Middle frontal gyrus (tissue), 1 donor: Measurements from ENCODE around the gene AMH.
"Not testable (repeated sequence)": the region's sequence is repeated elsewhere in the genome, so short reads cannot be mapped to it uniquely, and the experiment has no call there.

Experiments used
- DNase-seq: peaks from one replicate; pipeline ENCODE4 v3.0.0-alpha.2; 2015; ENCODE audit warnings: low spot score; ENCODE audit errors: extremely low spot score

Gene AMH

GRCh38 chr19:2269244-2270156 is 20.4 kb downstream of the AMH start:
- peak; percentile 92 for DNase-seq

GRCh38 chr19:2270157-2270422 is 21.0 kb downstream of the AMH start:
- no peak for DNase-seq

GRCh38 chr19:2270423-2271233 is 21.5 kb downstream of the AMH start:
- DNase-seq = peak; percentile 48

- no peak for DNase-seq
Measured at GRCh38 chr19:2271234-2272103, 22.3 kb downstream of the AMH start.

GRCh38 chr19:2273356-2274184 is 24.4 kb downstream of the AMH start:
- no peak for DNase-seq

- no peak for DNase-seq
Measured at GRCh38 chr19:2274185-2274711, 25.1 kb downstream of the AMH start.

- peak; percentile 78 for DNase-seq
Measured at GRCh38 chr19:2274931-2275535, 25.9 kb downstream of the AMH start.

DNA sequence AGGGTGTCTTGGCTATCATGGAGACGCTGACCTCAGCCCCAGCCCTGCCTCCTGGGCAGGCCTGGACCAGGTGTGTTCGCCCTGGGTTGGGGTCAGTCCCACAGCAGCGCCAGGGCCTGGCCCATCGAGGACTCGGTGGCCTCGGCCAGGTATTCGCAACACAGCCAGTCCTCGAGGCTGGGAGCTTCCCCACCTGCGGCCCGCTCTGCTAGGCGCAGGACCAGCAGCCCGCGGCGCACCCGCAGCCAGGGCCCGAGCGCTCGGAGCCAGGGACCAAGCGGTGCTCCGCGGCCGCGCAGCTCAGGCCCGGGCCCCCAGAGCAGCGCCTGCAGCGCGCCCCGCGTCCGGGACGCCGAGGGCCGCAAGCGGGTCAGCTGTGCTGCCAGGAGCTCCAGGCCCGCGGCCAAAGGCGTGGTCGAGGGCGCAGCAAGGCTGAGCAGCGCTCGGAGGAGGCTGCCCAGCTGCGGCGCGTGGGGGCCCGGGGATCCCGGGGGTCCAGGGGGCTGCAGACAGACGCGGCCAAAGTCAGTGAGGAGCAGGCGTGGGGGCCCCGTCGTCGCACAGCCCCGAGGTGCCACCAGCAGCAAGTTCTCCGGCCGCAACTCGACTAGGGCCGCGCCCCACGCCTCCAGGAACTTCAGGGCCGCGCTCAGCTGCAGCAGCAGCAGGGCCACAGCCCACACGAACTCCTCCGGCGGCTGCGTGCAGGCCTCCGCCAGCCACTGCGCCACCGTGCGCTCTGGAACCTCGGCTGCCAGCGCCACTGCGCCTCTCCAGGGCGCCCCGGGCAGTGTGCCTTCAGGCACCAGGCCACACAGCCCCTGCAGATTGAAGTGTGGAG is 26.7 kb downstream of the AMH start:
- no peak for DNase-seq

- DNase-seq = no peak
Measured at GRCh38 chr19:2276429-2276986, 27.4 kb downstream of the AMH start.

DNA sequence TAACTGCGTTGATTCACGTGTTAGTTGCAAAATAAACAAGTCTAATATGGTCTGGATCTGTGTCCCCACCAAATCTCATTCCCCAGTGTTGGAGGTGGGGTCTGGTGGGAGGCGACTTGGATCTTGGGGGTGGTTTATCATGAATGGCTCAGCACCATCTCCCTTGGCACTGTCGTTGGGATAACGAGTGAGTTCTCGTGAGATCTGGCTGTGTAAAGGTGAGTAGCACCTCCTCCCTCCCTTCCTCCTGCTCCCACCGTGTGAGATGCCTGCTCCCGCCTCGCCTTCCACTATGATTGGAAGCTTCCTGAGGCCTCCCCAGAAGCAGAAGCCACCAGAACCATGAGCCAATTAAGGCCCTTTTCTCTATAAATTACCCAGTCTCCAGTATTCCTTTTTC is 28.0 kb downstream of the AMH start:
- no peak for DNase-seq

- DNase-seq = no peak
Measured at GRCh38 chr19:2278459-2279158, 29.5 kb downstream of the AMH start.

DNA sequence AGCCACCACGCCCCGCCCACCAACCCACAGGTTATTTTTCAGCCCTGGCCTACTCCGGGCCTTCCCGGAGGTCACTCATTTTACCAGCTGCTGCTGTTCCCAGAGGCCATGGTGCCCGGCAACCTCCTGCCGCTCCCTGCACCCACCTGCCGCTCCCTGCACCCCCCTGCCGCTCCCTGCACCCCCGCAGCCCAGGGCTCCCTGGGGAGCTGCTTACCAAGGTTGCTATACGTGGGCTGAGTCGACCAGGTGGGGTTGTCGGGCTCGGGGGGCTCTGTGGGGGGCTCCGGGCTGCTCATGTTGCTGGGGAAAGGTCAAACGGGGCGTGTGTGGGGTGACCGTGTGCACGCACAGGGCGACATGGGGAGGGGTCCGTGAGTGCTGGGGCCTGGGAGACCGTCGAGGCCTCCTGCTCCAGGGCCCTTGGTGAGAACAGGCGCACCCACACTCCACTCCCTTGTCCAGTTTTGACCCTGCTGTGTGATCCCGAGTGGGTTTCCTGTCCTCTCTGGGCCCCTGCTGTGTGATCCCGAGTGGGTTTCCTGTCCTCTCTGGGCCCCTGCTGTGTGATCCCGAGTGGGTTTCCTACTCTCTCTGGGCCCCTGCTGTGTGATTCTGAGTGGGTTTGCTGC is 31.6 kb downstream of the AMH start:
- no peak for DNase-seq

GRCh38 chr19:2281265-2282061 is 32.3 kb downstream of the AMH start:
- not testable (repeated sequence) for DNase-seq

- no peak for DNase-seq
Measured at GRCh38 chr19:2282062-2282861, 33.1 kb downstream of the AMH start, which contains the start of gene PEAK3. Gene PEAK3 (minus strand): TSS chr19:2282175. CDS start chr19:2280931, 1,244 bp downstream.

DNA sequence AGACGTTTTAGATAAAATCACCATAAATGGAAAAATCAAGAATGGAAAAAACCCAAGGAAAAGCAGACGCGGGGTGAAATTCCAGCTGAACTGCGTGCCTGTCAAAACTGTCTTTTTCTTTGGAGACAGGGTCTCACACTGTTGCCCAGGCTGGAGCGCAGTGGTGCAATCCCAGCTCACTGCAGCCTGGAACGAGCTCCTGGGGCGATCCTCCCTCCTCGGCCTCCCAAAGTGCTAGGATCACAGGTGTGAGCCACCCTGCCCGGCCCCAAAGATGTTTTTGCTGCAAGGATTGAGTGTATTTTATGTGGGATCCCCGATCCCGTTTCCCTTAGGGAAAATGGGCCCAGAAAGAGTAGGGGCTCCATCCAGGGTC is 33.7 kb downstream of the AMH start:
- no peak for DNase-seq
